HG03064 (cell line): ENCODE results near the gene CNRIP1.

Source experiments
- ATAC-seq: cut with Tn5 transposase; IDR thresholded peaks from one replicate; pipeline ENCODE4 v1.9.1; 2021; ENCODE audit warnings: low read depth; ENCODE audit not compliant: unreplicated experiment

The CNRIP1 gene

DNA sequence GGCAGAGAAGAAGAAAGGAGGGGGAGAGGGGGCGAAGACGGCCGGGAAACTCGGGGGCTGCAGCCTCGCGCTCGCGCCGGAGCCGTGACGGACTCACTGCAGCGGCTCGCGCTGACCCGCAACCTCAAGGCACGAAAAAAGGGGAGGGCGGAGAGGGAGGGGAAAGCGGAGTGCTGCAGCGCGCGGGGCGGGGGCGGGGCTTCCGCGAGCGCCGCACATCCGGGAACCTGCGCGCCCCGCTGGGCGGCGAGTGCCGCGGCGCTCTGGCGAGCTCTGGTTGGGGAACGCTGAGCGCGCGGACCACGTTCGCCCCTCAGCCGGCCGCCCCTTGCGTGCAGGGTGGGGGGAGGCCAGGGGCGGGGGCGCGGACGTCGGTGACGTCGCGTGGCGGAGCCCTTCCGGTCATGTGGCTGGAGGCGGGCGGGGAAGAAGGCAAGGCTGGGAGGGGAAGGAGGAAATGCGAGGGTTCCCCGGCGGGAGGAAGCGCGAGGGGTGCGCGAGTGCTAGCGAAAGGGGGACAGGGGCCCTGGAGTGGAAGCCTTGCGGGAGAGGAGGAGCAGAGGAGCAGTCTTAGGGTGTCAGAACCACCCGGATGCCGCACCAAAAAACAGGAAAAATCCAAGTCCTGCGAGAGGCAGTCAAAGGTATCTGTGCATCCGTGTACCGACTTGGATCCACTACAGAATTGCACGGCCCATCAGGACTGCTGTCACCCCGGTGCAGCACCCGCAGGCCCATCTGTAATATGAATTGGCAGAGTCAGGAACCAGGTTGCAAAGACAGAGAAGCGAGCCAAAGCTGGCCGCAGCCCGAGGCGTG is 67.1 kb downstream of the CNRIP1 start, which contains the start of gene PPP3R1:
Gene PPP3R1 (minus strand): TSS at position 133 of the 819 bp plus-strand sequence. CDS start 405 bp downstream, outside the sequence.
- peak; percentile 71 for ATAC-seq

DNA sequence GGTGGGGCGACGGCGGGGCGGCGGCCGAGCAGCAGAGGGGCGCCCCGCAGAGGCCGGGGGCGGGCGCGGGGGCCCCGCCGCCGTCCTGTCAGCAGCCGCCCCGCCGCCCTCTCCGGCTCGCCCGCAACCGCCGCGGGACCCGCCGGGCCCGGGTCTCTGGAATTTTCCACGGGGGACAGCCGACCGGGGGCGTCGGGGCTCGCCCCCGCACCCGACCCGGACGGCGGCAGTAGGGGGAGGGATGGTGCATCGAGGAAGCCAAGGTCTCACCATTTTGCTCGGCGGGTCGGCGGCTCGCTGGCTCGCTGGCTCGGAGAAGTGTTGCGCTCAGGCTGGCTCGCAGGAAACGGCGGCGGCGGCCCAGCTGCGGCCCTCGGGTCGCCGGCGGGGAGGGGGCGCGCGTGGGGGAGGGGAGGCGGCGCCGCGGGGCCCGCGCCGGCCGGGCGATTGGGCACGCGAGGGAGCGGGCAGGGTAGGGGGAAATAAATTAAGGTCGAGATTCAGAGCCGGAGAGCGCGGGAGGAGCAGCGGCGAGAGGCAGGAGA is 67.8 kb downstream of the CNRIP1 start:
- peak; percentile 14 for ATAC-seq

DNA sequence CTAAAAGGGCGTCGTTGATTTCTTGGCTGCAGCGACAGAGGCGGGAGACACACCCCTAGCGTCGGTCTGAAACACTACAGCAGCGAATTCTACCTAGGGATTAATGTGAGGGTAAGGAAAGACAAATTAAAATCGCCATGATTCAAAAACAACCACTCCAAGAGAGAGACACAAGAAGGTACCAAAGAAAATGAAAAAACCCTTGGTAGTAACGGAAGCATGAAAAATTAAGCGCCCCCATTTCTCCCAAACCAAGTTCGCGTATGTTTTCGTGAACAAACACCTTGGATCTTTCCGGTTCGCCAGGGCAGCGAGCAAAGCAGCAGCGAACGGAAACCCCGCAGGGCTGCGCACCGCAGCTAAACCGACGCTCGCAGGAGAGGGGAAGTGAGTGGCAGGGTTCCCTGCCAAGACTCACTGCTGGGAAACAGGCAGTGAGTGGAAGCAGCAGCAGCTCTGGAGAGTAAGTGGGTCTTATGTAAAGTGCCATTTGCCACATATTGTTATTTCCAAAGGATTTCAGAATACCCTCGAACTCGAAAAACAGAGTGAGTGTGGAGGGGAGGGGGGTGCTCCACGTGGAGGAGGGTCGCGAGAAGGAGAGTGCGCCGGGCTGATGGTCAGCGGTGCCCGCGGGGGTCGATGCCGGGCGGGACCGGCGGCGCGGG is 68.4 kb downstream of the CNRIP1 start:
- ATAC-seq = peak; percentile 41

DNA sequence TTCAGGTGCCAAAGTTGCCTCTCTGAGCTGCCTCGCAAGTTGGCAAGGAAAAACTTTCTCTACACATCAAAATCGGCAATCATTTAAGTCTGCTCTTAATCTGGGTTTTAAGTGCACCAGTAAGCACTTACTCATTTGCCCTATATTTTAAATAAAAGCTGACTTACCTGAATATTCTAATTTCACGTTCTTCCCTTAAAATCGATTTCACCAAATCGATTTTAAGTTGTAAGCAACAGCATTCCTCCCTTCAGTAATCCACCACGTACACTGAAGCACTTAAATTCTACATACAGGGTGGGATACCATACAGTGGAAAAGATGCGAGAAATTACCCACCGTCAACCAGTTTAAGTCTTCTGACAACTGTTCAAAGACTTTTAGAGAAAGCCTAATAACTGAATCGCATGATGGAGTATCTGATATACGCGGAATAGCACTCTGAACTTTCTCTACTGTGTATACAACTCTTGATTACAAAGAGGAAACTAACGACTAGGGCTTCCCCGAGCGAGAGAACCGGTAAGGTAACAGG is 69.0 kb downstream of the CNRIP1 start:
- ATAC-seq = no peak

DNA sequence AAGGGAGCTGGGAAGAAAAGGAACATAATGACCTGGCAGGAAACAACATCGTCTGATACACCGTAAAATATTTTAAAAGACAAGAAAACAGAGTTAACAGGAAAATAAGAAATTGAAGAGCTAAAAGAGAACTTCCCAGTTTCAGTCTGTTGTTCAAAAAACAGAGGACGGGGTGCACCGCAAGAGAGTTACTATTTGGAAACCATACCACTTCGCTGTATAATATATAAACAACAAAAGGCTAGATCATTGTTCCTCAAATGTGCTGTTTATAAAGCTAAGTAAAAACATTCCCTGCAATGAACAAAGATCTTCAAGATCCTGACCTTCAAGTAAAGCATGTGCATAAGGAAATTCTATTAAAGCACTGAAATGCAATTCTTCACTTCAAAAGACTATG is 69.6 kb downstream of the CNRIP1 start:
- ATAC-seq = no peak

DNA sequence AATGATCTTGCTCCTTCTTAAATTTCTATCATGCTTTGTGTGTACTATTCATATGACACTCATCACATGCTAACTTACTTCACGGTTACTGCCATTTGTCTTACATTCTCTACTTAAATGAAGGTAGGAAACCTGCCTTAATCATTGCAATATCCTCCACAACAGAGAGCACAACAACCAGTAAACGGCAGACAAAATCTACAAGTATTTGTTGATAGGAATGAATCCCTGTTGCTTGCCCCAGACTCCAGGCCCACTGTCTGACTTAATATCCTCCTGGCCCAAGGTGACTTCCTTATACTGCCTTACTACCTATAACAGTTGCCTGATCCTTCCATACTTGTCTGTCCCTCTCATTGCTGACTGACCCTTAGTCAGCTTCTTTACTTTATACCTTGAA is 70.9 kb downstream of the CNRIP1 start:
- no peak for ATAC-seq

DNA sequence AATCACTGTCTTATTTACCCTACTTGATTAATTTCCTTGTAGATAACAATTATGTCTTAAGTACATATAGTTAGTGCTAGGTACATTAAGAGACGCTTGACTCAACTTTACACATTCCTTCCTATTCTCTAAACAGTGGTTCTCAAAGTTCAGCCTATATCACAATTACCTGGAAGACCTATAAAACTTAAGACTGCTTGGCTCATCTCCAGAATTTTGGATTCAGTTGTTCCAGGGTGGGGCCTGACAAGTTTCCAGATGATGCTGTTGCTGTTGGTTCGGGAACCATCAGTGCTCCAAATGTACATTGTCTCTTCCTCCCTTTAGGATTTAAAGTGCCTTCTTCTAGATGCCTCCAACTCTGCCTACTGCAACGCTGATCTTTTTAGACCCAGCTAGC is 71.4 kb downstream of the CNRIP1 start:
- no peak for ATAC-seq

DNA sequence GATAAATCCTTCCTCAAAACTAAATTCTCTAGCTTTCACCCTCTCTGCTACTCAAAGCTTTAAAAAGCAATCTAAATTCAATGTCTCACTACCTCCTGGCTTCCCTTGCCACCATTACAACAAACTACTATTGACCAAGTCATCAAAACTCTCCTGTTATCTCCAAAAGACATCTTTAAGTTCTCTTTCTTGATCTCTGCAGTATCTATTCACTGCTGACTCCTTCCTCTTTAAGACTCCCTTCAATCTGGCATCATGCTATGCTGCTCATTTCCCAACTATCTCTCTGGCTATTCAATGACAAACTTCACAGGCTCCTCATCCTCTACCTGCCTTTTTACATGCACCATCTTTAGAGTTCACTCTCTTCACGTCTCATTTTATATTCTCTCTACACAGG is 73.4 kb downstream of the CNRIP1 start:
- no peak for ATAC-seq

DNA sequence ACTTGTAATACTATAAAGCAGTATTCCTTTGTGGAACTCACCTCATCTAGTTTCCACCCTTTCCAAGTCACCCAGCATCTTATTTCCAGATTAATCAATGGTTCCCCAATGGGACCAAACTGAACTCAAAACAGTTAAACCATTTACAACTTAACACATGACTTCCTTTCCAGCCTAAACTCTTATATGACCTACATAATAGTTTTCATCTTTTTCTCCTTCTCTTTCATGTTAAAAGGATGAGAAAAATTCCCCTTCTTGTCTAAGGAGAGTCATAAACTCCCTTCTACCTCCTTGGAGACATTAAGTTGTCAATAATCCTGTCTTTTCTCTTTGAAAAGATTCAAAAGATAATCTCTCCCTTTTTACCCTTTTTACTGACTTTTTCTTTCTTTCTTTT is 74.1 kb downstream of the CNRIP1 start:
- ATAC-seq = no peak

DNA sequence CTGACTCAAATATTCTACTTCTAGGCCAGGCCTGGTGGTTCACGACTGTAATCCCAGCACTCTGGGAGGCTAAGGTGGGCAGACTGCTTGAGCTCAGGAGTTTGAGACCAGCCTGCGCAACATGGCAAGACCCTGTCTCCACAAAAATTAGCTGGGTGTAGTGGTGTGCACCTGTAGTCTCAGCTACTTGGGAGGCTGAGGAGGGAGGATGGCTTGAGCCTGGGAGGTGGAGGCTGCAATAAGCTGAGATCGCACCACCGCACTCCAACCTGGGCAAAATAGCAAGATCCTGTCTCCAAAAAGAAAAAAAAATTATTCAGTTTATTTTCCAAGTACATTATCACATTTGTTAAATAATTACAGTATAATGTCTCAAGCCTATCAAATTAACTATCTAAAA is 74.7 kb downstream of the CNRIP1 start:
- ATAC-seq = no peak

DNA sequence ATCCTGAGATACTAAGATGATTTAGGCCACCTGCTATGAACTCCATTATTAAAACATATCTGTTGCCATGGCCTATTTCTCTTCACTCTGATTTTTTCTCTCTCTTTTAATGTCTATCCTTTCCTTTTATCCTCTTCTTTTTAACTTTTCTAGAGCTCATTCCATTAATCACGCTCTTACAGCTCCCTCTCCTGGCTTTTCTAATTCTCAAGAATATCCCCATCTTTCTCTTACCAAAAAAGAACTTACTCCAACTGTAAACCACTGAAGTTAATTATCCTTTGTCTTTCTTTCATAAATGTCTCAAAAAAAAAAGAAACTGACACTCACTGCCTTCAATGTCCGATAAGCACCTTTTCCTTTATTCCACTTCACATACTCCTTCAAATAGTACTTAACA is 75.3 kb downstream of the CNRIP1 start:
- ATAC-seq = no peak
